ENCODE data around the gene ZNF132.
"Not testable (repeated sequence)": the region's sequence is repeated elsewhere in the genome, so short reads cannot be mapped to it uniquely, and the experiment has no call there.

The ZNF132 gene
- 5.0 to 5.9 reads per million in 2 experiments for total RNA-seq

DNA sequence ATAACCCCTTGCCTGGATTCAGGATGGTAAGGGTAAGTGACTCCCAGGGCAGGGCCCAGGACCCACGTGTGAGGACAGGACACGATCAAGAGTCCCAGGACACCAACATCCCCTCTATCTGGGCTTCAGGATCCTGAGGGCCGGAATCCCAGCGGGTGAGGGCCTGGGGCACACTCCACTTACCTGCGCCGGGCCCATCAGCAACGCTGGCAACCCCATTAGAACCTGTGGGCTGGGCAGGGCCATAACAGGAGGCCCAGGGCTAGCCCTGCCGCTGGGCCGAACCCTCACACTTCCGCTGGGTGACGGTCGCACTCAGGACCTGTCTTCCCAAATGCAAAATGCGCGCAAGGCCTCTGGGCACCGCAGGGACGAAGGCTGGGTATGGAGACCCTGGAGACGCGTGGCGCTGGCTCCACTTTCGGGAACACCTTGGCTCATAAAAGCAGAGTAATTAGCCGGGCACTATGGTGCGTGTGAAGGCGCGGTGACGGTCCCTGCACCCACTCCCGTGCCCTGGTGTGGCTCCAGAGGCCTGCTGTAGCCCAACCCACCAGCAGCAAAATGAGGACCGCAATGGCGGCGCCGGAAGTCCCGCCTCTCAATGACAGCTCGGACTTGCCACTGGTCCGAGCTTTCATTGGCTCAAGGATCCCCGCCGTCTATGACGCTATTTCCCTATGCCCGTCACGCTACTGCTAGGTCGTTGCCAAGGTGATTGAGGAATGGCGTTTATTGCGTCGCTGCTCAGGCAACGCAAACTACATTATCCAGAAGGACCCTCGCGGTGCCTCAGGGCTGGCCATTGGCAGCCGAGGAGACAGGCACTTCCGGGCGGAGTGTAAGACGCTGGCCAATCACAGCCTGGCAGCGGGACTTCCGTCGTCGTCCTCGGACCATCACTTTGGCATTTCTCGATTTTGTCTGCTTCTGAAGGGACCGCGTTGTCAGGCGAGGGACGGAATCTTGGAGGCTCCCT, at the start of gene ZNF132:
TSS of gene ZNF132 (minus strand) at position 578 of the 979 bp plus-strand sequence. CDS start at position 246, 332 bp downstream.
- peak; percentile 92 for DNase-seq (ENCODE audit: low read depth)

- DNase-seq (ENCODE audit: low read depth), result not testable (repeated sequence)
Observed at GRCh38 chr19:58484349-58484748, 44.4 kb upstream of the ZNF132 start.

GRCh38 chr19:58483776-58484175, 43.8 kb upstream of the ZNF132 start:
- no peak for DNase-seq (ENCODE audit: low read depth)

- no peak for DNase-seq (ENCODE audit: low read depth)
Observed at GRCh38 chr19:58482372-58482771, 42.4 kb upstream of the ZNF132 start.

- DNase-seq (ENCODE audit: low read depth), result no peak
Observed at GRCh38 chr19:58480831-58481230, 40.9 kb upstream of the ZNF132 start.

DNA sequence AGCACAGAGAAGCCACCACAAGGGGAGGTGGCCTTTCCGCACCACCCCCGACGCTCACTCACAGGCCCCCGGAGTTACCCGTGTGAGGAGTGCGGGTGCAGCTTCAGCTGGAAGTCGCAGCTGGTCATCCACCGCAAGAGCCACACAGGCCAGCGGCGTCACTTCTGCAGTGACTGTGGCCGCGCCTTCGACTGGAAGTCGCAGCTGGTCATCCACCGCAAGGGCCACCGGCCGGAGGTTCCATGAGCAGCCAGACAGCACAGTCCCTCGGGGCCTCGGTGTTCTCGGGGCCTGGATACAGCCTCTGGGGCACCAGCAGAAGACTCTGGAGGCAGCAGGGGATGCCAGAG, 40.5 kb upstream of the ZNF132 start:
- no peak for DNase-seq (ENCODE audit: low read depth)

DNA sequence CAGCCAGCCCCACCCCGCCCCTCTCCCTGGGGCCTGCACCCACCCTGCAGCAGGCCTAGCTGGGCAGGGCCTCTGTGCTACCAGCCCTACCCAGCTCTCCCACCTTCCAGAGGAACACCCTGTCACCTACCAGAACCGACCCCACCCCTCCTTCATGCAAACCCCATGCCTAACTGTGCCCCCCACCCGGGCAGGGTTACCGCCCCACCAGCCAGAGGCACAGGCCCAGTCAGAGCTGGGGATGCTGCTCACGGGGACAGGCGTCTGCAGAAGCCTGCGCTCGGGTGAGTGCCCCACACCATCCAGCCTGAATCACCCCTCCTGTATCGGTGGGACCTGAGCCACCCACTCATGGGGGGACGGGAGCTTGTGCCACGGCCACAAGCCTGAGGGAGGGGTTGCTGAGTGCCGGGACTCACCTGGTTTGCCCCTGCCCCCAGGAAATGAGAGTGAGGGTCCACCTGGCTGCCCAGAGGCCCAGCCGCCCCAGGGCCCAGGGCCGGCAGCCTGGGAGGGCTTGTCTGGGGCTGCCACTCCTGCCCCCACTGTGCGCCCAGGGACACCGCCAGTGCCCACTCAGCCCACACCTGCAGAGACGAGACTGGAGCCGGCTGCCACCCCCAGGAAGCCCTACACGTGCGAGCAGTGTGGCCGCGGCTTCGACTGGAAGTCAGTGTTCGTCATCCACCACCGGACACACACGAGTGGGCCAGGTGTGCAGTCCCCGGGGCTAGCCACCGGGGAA, 40.0 kb upstream of the ZNF132 start:
- no peak for DNase-seq (ENCODE audit: low read depth)

GRCh38 chr19:58479303-58479702, 39.4 kb upstream of the ZNF132 start:
- no peak for DNase-seq (ENCODE audit: low read depth)

DNA sequence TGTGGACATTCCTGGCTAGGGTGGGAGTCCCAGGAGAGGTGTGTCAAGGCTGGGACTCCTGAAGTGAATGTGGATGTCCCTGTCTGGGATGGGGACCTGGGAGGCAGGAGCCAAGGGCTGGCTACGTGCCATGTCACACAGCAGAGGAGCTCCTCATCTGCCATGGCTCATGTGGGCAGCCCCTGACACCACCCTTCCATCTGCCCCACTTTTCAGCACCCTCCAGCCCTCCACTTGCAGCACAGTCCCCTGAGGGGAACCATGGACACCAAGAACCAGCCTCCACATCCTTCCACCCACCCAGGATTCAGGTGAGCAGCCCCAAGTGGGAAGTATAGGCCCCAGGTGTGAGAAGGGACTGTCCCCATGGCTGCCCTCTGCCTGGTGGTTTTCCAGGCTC, 37.9 kb upstream of the ZNF132 start:
- no peak for DNase-seq (ENCODE audit: low read depth)

GRCh38 chr19:58477130-58477529, 37.2 kb upstream of the ZNF132 start:
- DNase-seq (ENCODE audit: low read depth), result no peak

DNA sequence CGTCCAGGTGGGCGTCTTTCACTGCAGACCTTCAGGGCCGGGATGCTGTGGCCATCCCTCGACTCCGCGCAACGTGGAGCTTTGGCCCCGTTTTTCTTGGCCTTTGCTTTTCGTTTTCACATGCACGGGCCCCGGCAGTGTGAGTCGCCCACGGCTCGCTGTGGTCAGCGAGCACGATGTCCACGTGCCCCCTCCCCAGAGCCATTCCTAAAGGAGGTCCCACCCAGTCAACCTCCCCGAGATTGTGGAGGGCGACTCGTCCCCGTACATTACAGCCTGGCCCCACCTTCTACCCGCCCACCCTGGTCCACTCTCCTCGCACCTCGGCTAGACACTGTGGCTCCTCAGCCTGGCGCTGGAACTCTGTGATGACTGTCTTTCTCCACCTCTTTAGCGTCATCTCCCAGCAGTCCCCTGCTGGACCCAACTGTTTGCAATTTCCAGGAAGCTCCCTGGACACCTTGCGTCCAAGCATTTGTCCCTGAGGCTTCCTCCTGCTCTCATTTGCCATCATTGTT, 36.6 kb upstream of the ZNF132 start:
- DNase-seq (ENCODE audit: low read depth), result no peak

DNA sequence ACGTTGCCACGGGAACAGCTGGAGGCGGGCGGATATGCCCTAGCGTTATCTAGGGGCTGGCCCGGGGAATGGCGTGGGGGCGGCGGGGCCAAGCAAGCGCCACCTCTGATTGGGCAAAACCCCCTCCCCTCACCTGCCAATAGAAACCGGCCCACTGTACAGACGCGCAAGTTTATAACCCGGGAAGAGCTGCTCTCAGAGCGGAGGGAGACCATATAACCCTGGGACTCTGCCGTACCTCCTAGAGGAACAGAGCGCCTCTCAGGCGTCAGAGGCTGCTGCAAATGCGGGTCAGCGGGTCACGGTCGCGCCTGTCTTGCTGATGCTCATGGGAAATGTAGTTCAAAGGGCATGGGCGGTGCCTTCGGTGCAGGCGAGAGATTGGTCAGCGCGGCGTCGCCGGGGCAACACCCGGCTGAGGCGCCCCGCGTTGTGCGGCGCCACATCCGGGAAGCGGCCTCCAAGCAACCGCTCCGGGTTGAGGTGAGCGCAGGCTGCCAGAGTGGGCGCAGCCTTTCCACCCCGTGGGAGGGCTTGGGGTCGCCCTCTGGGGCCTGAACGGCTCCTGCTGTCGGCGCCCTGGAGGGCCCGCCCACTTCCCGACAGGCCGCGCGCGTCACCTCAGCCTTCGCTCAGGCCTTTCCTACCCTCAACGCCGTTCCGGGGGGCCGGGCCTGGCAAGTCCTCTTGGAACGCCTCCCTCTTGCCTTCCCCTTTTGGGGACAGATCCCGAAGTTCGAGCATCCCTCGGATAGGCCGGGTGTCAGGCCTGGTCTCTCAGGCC, 36.0 kb upstream of the ZNF132 start, which contains the start of gene ZNF446:
TSS of gene ZNF446 (plus strand) at position 639 of the 784 bp plus-strand sequence. CDS start 867 bp downstream, outside the sequence.
- peak; percentile 93 for DNase-seq (ENCODE audit: low read depth)

- no peak for DNase-seq (ENCODE audit: low read depth)
Observed at GRCh38 chr19:58474997-58475713, 35.2 kb upstream of the ZNF132 start.

- no peak for DNase-seq (ENCODE audit: low read depth)
Observed at GRCh38 chr19:58474291-58474996, 34.5 kb upstream of the ZNF132 start.

GRCh38 chr19:58473775-58474174, 33.8 kb upstream of the ZNF132 start:
- DNase-seq (ENCODE audit: low read depth), result no peak

GRCh38 chr19:58471736-58472135, 31.8 kb upstream of the ZNF132 start:
- no peak for DNase-seq (ENCODE audit: low read depth)

DNA sequence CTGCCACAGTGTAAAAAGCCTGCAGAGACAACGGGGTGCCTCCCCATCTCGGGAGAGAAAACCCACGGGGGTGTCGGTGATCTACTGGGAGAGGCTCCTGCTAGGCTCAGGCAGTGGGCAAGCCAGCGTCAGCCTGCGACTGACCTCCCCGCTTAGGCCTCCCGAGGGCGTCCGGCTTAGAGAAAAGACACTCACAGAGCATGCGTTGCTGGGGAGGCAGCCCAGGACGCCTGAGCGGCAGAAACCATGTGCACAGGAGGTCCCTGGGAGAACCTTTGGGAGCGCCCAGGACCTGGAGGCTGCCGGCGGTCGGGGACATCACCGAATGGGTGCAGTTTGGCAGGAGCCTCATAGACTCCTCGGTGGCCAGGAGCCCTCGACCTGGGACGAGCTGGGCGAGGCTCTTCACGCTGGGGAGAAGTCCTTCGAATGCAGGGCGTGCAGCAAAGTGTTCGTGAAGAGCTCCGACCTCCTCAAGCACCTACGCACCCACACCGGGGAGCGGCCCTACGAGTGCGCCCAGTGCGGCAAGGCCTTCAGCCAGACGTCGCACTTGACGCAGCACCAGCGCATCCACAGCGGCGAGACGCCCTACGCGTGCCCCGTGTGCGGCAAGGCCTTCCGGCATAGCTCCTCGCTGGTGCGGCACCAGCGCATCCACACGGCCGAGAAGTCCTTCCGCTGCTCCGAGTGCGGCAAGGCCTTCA, 31.0 kb upstream of the ZNF132 start:
- not testable (repeated sequence) for DNase-seq (ENCODE audit: low read depth)

DNA sequence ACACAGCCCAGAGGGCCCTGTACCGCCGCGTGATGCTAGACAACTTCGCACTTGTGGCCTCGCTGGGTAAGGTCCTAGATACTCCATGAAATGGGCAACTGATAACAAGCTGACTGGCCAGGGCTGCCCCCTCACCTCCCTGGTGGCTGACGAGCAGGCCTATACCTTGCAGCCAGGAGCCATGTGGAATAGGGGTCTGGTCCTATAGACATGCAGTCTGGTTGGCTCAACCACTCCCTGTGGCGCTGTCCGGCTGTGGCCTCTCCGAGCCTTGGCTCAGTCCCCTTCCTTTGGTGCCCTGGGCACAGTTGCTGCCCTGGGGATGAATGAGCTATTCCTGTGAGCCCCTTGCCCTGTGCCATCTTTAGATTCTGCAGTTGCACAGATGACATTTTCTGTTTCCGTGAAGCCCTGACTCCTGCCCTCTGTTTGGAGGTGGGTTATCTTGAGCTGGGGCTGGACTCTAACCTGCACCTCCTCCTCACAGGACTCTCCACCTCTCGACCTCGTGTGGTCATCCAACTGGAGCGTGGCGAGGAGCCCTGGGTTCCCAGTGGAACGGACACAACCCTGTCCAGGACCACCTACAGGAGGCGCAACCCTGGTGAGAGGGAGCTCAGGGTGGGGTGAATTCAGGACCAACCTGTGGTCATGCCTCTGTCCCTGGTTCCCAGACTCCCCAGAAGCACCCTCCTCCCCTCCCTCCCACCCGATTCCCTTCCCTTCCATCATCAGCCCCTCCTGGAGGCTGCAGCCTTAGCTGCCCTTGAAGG, 29.5 kb upstream of the ZNF132 start:
- DNase-seq (ENCODE audit: low read depth), result no peak
